K562 (cell line): ENCODE results near the gene KCNJ10. TPM values are rescaled to one million over a fixed set of nuclear protein-coding genes. Genes with fewer than 3 reads are reported as not detected.

ENCODE experiments used
- ATAC-seq: fragments of 200-7000 bp; cut with Tn5 transposase; 3 replicates; pipeline ENCODE4 v1.9.1; 2020; ENCODE audit warnings: moderate library complexity
- BruUV-seq: library from RNA; stranded (reverse); fragments of 400-500 nt; replicated peaks from 2 replicates; lab custom pipeline; 2021; lab: Mats Ljungman, UMichigan
- CTCF ChIA-PET: fragments of 300-600 bp; formaldehyde crosslinking; extraction: SDS; loops from one replicate; lab custom pipeline; 2021; ENCODE audit warnings: low intra/inter-chr PET ratio; lab: Yijun Ruan, JAX
- POLR2A ChIA-PET: fragments of 300-600, 350-650 bp; sonication (Branson Sonifier 250); formaldehyde crosslinking; extraction: SDS; loops from one replicate; lab custom pipeline; 2021; ENCODE audit warnings: antibody characterized with exemption, inconsistent platforms; lab: Yijun Ruan, JAX
- DNase-seq, 4 experiments: peaks; one replicate each; pipeline versions ENCODE4 v3.0.0 to v3.0.0-alpha.2; 2011 to 2018; ENCODE audit warnings: low spot score in 3 of 4, mixed read lengths in 3 of 4; ENCODE audit errors: extremely low read depth in 1 of 4
- FAIRE-seq: peaks from 2 replicates; lab custom pipeline; 2011; peaks lifted over from hg19 to GRCh38; lab: Jason Lieb, UNC
- H2AFZ ChIP-seq: 2 replicates; pipeline ENCODE4 v1.6.0; 2011; ENCODE audit warnings: low read depth, low read length, control low read depth, inconsistent platforms
- H3K27ac ChIP-seq: fragments of 200-600 bp; 3 replicates; pipeline ENCODE4 v1.8.0; 2011; ENCODE audit warnings: low read depth, mild to moderate bottlenecking, control low read depth, inconsistent platforms, low read length, moderate library complexity, mixed read lengths; ENCODE audit errors: extremely low read depth
- H3K27me3 ChIP-seq, 2 experiments: fragments of 300-600 bp in 1 of 2; 2 replicates in 1 of 2; 3 replicates in 1 of 2; pipeline versions ENCODE4 v1.6.0 to v1.8.0; 2011; ENCODE audit warnings: inconsistent platforms in 2 of 2, low read length in 2 of 2, mild to moderate bottlenecking in 1 of 2, mixed read lengths in 1 of 2, moderate library complexity in 1 of 2; ENCODE audit not compliant: control insufficient read depth in 2 of 2, insufficient read depth in 2 of 2
- H3K36me3 ChIP-seq: fragments of 300-600 bp; 3 replicates; pipeline ENCODE4 v1.8.0; 2011; ENCODE audit warnings: mild to moderate bottlenecking, low read length, inconsistent platforms; ENCODE audit not compliant: control insufficient read depth, insufficient read depth
- H3K4me1 ChIP-seq, 2 experiments: fragments of 200-600 bp in 1 of 2; replicated peaks in 1 of 2; 2 replicates in 1 of 2; 3 replicates in 1 of 2; pipeline versions ENCODE4 v1.5.1 to v1.8.0; 2011; ENCODE audit warnings: inconsistent platforms in 2 of 2, low read length in 2 of 2, mild to moderate bottlenecking in 1 of 2, mixed read lengths in 1 of 2, moderate library complexity in 1 of 2; ENCODE audit not compliant: control insufficient read depth in 2 of 2, insufficient read depth in 2 of 2
- H3K4me2 ChIP-seq: 2 replicates; pipeline ENCODE4 v1.6.1; 2011; ENCODE audit warnings: low read length, control low read depth, inconsistent platforms, mixed read lengths; ENCODE audit not compliant: insufficient read depth
- H3K4me3 ChIP-seq: fragments of 200-600 bp; sonication (generic), shearing (Covaris generic); 2 replicates; pipeline ENCODE4 v1.5.1; 2016; ENCODE audit warnings: control low read depth, inconsistent platforms
- H3K79me2 ChIP-seq: fragments of 200-600 bp; 3 replicates; pipeline ENCODE4 v1.8.0; 2011; ENCODE audit warnings: low read length, inconsistent platforms; ENCODE audit not compliant: control insufficient read depth, insufficient read depth
- H3K9ac ChIP-seq, 2 experiments: 2 replicates each; pipeline versions ENCODE4 v1.6.0 to v1.6.1; 2011; ENCODE audit warnings: low read depth in 2 of 2, low read length in 2 of 2, control low read depth in 1 of 2, inconsistent platforms in 1 of 2, mild to moderate bottlenecking in 1 of 2, mixed read lengths in 1 of 2; ENCODE audit not compliant: insufficient read depth in 1 of 2
- H3K9me1 ChIP-seq: one replicate; pipeline ENCODE4 v1.6.0; 2011; ENCODE audit warnings: inconsistent platforms, mild to moderate bottlenecking, low read length, moderate library complexity; ENCODE audit not compliant: control insufficient read depth, insufficient read depth
- H3K9me3 ChIP-seq: replicated peaks from 2 replicates; pipeline ENCODE4 v1.5.1; 2011; ENCODE audit warnings: low read depth, low read length, inconsistent platforms; ENCODE audit not compliant: control insufficient read depth, insufficient read depth
- H4K20me1 ChIP-seq: replicated peaks from 2 replicates; pipeline ENCODE4 v1.6.1; 2011; ENCODE audit warnings: low read length, inconsistent platforms, mixed read lengths; ENCODE audit not compliant: control insufficient read depth, insufficient read depth
- BCL6 ChIP-seq: fragments of 250-450 bp; sonication (Bioruptor Pico); IDR thresholded peaks from 2 replicates; pipeline ENCODE4 v1.4.0; 2020
- BCOR ChIP-seq: fragments of 450-650 bp; IDR thresholded peaks from 2 replicates; pipeline ENCODE4 v1.6.1; 2016
- DNMT1 ChIP-seq: fragments of 450-650 bp; IDR thresholded peaks from 2 replicates; pipeline ENCODE4 v1.6.1; 2016; ENCODE audit warnings: antibody characterized with exemption, mild to moderate bottlenecking
- FOXP1 ChIP-seq: sonication (generic); formaldehyde crosslinking; IDR thresholded peaks from 2 replicates; pipeline ENCODE4 v1.8.0; 2022; ENCODE audit warnings: mild to moderate bottlenecking, missing genetic modification reagents
- FUS ChIP-seq: fragments of 200-400 bp; formaldehyde crosslinking; optimal IDR thresholded peaks from 2 replicates; pipeline ENCODE3; 2017; ENCODE audit warnings: low read depth, low read length
- HDGF ChIP-seq: fragments of 450-650 bp; IDR thresholded peaks from 2 replicates; pipeline ENCODE4 v1.6.1; 2016
- HIVEP1 ChIP-seq: fragments of 250-450 bp; sonication (Bioruptor Pico); IDR thresholded peaks from 2 replicates; pipeline ENCODE4 v1.4.0; 2020; ENCODE audit warnings: mild to moderate bottlenecking
- MECOM ChIP-seq: fragments of 250-450 bp; sonication (Bioruptor Pico); IDR thresholded peaks from 2 replicates; pipeline ENCODE4 v1.8.0; 2022; ENCODE audit warnings: inconsistent platforms
- PHF8 ChIP-seq: fragments of 200-600 bp; sonication (generic); IDR thresholded peaks from 2 replicates; pipeline ENCODE4 v1.6.1; 2012; ENCODE audit warnings: mixed run types, mild to moderate bottlenecking, inconsistent platforms, low read length, moderate library complexity, borderline replicate concordance
- TCF7L2 ChIP-seq: fragments of 150-350 bp; IDR thresholded peaks from 2 replicates; pipeline ENCODE4 v1.6.1; 2016; ENCODE audit warnings: low read depth, mild to moderate bottlenecking, low read length, moderate library complexity
- WGBS: fragments of 100-300 bp; shearing (Covaris generic); methylation state at CpG from one replicate; pipeline ENCODE4 v1.1.6; 2016; ENCODE audit warnings: low coverage, mixed read lengths; ENCODE audit not compliant: insufficient coverage; ENCODE audit errors: missing lambda C conversion rate; 5-methylcytosine and 5-hydroxymethylcytosine counted together
- in situ Hi-C: fragments of 300-500 bp; cut with MboI; formaldehyde crosslinking; loops from 4 replicates; pipeline ENCODE4 v1.15.0; 2018; ENCODE audit warnings: inconsistent platforms, mixed read lengths
- intact Hi-C: fragments of 100-400 bp; cut with micrococcal nuclease; formaldehyde crosslinking; loops from 2 replicates; pipeline ENCODE4 v1.14.2; 2022
- polyA plus RNA-seq, 8 experiments: library from polyadenylated mRNA; depleted of rRNA in 4 of 8; stranded (reverse) in 5 of 8; unstranded in 3 of 8; fragments of >200 nt; fragmentation: Nextera tagmentation in 2 of 8; fragmentation: Illumina TruSeq in 1 of 8; extraction: Ambion mirVana in 2 of 8; extraction: Trizol in 1 of 8; gene quantifications; 2 replicates each; pipeline versions ENCODE4 v1.2.1 to v1.2.3, GENCODE V29; 2011 to 2014; ENCODE audit warnings: inconsistent platforms in 1 of 8, missing spikeins in 1 of 8
- total RNA-seq, 7 experiments: library from RNA; depleted of rRNA in 6 of 7; stranded (reverse); fragments of >200 nt in 6 of 7; fragmentation: Illumina TruSeq in 2 of 7; extraction: Trizol in 2 of 7; gene quantifications; 2 replicates each; pipeline versions ENCODE4 v1.2.1 to v1.2.3, GENCODE V29; 2011 to 2021; ENCODE audit warnings: low replicate concordance in 1 of 7
- TF ChIP-seq, protein P1 (sequence below), 2 experiments: fragments of 450-650 bp; IDR thresholded peaks; 2 replicates each; pipeline ENCODE4 v1.6.1; 2016
- TF ChIP-seq, protein P2 (sequence below): sonication (generic); formaldehyde crosslinking; IDR thresholded peaks from 2 replicates; pipeline ENCODE4 v1.8.1; 2022; ENCODE audit warnings: missing genetic modification reagents

The KCNJ10 gene
- total and polyA plus RNA-seq, 9 of the 15 experiments (the other 6 are each of a cell fraction or from before 2014, with no cell fraction given), result 0.06 to 0.11 TPM; not detected in 7

DNA sequence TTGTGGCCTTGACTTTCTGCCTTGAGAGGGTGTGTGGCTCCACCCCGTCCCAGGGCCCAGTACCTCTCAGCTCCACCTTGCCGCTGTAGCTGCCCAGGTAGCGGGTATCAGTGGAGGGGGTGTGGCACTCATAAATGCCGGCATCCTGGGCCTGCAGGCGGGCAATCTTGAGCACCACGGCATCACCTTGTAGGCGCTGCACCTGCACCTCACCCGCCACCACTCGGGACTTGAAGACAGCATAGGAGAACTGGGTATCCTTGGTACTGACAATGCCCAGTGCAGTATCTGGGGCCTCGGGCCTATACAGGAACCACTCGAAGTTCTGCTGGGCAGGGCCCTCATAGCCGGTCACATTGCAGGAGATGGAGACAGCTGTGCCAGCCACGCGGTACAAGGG is 24.8 kb upstream of the KCNJ10 start:
- no TSS peak for BruUV-seq

More for the DNA sequence above, 24.8 kb upstream of the KCNJ10 start:
- peaks cover 7 to 38% of the 10 kb centered on the region in 2 experiments; a peak in 4 of 5 replicates for H3K4me1 ChIP-seq
- no peak overlapping the region for H2AFZ ChIP-seq
- H3K9ac ChIP-seq, result no peak overlapping the region
- H3K79me2 ChIP-seq, result no peaks in the 10 kb centered on the region
- 92% methylated on average over 9 of the region's 14 CpGs for WGBS
- no peak overlapping the region for H3K27ac ChIP-seq
- H3K36me3 ChIP-seq, result no peaks in the 10 kb centered on the region
- no peaks in the 10 kb centered on the region for H3K27me3 ChIP-seq
- FAIRE-seq, result no peak
- no peak overlapping the region for H3K4me3 ChIP-seq
- no peak for DNase-seq
- TF ChIP-seq HDGF (no peak), BCL6 (CRISPR knock-in tag) (no peak), FOXP1 (CRISPR knock-in tag) (no peak), MECOM (CRISPR knock-in tag) (no peak), BCOR (no peak), FUS (no peak), HIVEP1 (CRISPR knock-in tag) (no peak), TCF7L2 (no peak), PHF8 (no peak), DNMT1 (no peak)
- TF ChIP-seq, protein P1, sequence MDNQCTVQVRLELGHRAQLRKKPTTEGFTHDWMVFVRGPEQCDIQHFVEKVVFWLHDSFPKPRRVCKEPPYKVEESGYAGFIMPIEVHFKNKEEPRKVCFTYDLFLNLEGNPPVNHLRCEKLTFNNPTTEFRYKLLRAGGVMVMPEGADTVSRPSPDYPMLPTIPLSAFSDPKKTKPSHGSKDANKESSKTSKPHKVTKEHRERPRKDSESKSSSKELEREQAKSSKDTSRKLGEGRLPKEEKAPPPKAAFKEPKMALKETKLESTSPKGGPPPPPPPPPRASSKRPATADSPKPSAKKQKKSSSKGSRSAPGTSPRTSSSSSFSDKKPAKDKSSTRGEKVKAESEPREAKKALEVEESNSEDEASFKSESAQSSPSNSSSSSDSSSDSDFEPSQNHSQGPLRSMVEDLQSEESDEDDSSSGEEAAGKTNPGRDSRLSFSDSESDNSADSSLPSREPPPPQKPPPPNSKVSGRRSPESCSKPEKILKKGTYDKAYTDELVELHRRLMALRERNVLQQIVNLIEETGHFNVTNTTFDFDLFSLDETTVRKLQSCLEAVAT (IDR thresholded peaks at IDR 0.05), result no peak
- TF ChIP-seq, protein P2, sequence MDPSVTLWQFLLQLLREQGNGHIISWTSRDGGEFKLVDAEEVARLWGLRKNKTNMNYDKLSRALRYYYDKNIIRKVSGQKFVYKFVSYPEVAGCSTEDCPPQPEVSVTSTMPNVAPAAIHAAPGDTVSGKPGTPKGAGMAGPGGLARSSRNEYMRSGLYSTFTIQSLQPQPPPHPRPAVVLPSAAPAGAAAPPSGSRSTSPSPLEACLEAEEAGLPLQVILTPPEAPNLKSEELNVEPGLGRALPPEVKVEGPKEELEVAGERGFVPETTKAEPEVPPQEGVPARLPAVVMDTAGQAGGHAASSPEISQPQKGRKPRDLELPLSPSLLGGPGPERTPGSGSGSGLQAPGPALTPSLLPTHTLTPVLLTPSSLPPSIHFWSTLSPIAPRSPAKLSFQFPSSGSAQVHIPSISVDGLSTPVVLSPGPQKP (CRISPR knock-in tag), result no peak
- peaks cover 4% of the 10 kb centered on the region; the same call in 1 of the 2 replicates for H4K20me1 ChIP-seq
- H3K9me3 ChIP-seq, result no peaks in the 10 kb centered on the region
- ATAC-seq, result no peak
- POLR2A ChIA-PET, result no interaction called here
- CTCF ChIA-PET, result interaction anchor here (0.7 kb wide), 1 partner anchor 126 kb away, joined by 3 read pairs; no protein-coding TSS in a partner anchor
- intact Hi-C loops (no loop called here), in situ Hi-C loops (no loop called here)
- H3K4me2 ChIP-seq, result no peak overlapping the region
- no peaks in the 10 kb centered on the region for H3K9me1 ChIP-seq
